Peyer's patch (tissue), 4 donors: Measurements from ENCODE around the gene MTA3.

Experiments
- CTCF ChIP-seq, 6 experiments: fragments of 450-650 bp in 4 of 6; fragments of 200-600 bp in 2 of 6; sonication (generic) in 1 of 6; IDR thresholded peaks; one replicate each; pipeline ENCODE4 v1.5.1; 2017 to 2019; ENCODE audit warnings: antibody characterized with exemption in 6 of 6, mild to moderate bottlenecking in 3 of 6, moderate library complexity in 1 of 6
- POLR2A ChIP-seq, 2 donors: fragments of 450-650 bp; IDR thresholded peaks; one replicate each; pipeline ENCODE4 v1.5.1; 2017; ENCODE audit warnings: antibody characterized with exemption in 2 of 2, mild to moderate bottlenecking in 2 of 2, moderate library complexity in 2 of 2

DNA sequence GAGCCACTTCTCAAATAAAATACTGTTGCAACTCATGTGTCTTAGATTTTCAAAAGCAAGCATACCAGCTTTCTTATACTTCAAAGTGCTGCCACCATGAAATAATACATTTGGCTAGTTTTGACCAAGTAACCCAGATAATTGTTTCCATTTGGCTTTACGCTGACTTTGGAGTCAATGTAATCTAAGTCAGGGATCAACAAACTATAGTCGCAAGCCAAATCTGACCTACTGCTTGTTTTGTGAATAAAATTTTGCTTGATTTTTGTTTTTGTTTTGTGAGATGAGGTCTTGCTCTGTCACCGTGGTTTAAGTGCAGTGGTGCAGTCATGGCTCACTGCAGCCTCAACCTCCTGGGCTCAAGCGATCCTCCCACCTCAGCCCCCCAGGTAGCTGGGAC is 130.5 kb downstream of the MTA3 start:
- TF ChIP-seq CTCF (IDR thresholded peaks at IDR 0.05) = no peak
- no peak for TF ChIP-seq POLR2A (IDR thresholded peaks at IDR 0.05)
